HG02610 (cell line): ENCODE results near the gene ANKRD44.
A peak's percentile ranks its signal among the peaks of the same experiment; 100 is the strongest.
"Not testable (repeated sequence)": the region's sequence is repeated elsewhere in the genome, so short reads cannot be mapped to it uniquely, and the experiment has no call there.

Experiments
- ATAC-seq: cut with Tn5 transposase; IDR thresholded peaks from one replicate; pipeline ENCODE4 v1.9.1; 2021; ENCODE audit warnings: mild to moderate bottlenecking, moderate library complexity; ENCODE audit not compliant: unreplicated experiment

The ANKRD44 gene

DNA sequence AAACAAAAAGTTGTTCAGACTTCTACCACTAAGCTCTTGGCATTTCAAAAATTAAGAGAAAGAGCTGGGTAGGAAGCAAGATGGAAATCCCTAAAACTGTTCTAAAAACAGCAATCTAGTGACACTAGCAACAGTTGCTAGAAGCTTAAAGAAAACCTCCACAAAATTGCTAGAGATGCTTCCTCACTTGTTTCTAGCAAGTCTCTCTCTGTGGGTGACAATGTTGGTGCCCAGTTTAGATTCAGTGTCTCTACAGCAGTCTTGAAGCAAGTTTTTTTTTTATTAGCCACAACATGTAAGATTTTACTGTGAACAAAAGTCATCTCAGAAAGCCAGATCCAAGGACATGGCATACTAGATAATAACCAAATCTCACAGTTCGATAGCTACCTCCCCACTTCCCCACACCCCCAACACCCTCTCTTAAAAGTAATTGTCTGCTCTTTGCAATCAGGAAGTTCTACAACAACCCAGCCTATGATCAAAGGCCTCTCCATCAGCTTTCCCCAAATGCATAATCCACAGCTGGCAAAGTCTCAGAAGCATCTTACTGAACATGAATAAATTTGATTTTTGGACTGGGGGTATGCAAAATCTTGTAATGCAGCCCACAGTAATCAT is 70.0 kb downstream of the ANKRD44 start:
- no peak for ATAC-seq

DNA sequence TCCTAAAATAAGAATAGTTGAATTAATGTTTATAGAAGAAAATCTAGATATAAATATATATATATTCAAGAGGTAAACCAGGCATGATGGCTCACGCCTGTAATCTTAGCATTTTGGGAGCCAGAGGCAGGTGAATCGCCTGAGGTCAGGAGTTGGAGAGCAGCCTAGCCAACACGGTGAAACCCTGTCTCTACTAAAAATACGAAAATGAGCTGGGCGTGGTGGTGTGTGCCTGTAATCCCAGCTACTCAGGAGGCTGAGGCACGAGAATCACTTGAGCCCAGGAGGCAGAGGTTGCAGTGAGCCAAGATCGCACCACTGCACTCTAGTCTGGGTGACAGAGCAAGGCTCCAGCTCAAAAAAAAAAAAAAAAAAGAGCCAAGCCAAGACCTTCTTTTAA is 70.6 kb downstream of the ANKRD44 start:
- ATAC-seq: not testable (repeated sequence)

DNA sequence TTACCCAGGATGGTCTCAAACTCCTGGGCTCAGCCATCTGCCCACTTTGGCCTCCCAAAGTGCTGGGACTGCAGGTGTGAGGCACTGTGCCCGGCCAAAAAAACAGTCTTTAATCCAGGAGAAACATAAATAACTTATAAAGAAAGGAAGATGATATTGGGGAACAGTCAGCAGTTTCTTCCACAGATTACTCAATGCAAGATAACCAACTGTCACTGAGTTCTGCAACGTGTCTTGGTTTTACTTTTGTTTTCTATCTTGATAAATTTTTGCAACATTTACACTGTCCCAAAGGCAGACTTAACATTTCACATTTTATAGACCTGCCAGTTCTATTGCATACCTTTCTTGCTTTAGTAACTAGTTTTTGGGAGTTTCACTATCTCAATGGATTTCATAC is 71.1 kb downstream of the ANKRD44 start:
- ATAC-seq: peak; percentile 70

DNA sequence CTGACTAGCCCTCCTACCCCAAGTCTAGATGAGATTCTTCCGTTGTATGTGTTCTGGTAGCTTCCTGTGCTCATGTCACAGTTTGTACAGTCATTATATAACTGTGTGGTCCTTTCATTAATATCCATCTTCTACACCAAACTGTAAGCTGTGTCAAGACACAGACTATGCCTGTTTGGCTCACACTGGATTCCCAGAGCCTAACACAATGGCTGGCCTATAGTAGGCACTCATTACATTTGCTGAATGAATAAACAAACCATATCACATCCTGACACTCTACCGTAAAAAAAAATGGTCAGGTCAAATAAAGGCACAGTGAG is 72.6 kb downstream of the ANKRD44 start:
- ATAC-seq: peak; percentile 77

DNA sequence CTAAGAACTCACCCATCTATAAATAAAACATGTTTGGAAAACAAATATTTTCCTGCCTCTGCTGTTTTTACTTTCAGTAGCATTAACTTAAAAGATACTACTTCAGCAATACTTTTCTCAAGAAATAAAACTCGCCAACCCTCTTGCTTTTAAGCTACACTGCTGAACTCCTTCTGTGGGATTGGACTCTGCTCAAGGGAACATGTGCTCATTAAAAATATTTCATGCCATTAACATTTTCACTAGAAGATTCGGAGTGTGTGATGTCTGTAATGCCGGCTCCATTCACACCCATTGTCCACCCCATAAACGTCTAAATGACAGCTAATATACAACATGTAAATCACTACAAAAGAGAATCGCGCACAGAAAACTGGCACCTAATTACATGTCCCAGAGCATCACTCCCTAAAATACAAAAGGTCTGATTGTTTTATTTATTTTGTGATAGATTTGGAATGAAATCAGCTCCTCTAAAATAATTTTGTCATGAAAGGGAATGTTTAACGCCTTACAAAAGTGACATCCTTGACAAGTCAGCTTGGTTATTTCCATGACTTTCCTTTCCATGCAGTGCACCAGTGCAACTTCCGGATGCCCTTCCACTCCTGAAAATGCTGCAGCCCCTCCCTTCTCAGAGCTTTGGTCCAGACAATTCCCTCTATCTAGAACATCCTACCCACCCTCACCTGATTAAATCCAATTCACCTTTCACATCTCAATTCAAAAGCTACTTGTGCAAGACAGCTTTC is 73.1 kb downstream of the ANKRD44 start:
- ATAC-seq: no peak

DNA sequence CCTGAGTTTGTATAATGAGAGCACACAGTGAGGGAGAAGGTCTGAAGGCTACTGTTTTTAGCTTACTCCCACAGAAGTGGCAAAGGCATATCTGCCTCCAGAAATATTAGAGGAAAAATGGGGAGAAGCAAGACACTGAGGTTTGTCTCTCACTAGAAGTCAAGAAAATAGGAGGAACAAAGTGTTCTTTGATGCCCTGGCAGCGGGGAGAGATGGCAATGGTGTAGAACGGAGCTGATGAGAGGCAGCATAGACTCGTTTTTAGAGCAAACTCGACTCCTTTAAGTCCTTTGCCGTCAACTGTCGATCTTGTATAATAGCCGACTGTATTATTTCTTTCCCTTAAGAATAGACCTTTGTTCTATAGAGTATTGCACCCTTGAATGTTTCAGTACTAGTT is 73.8 kb downstream of the ANKRD44 start:
- ATAC-seq: no peak

DNA sequence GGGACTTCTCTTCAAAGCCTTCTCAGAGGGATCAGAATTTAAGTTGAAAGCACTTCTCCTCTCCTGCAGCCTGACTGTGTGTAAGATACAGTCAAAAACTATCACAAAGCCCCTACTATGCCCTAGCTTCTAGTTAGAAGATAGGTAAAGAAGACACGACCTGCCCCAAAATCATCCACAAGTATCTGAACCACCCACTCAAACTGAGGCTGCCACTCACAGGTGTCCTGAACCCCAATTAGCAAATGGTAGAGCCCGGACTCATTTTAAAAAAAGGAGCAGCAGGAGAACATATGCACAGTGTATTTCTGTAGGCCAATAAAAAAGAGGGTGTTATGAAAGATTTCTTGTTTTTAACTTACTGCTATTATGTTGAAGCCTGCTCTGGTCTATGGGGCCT is 74.4 kb downstream of the ANKRD44 start:
- no peak for ATAC-seq

DNA sequence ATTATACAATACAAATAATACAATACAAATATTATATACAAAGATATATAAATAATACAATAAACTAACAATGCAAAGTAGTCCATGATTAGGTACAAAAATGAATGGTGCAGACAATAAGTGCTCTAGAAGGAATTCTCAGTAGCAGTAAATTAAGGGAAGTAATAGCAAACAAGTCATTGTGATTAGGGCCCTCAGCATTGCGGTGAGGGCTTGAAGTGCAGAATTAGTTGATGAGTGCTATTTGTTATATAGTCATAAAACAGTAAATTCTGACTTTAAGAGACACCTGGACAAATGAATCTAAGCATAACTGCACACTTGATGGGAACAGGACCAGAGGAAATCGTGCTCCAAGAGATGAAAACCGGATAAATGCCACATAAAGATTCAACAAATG is 74.9 kb downstream of the ANKRD44 start:
- ATAC-seq: no peak

DNA sequence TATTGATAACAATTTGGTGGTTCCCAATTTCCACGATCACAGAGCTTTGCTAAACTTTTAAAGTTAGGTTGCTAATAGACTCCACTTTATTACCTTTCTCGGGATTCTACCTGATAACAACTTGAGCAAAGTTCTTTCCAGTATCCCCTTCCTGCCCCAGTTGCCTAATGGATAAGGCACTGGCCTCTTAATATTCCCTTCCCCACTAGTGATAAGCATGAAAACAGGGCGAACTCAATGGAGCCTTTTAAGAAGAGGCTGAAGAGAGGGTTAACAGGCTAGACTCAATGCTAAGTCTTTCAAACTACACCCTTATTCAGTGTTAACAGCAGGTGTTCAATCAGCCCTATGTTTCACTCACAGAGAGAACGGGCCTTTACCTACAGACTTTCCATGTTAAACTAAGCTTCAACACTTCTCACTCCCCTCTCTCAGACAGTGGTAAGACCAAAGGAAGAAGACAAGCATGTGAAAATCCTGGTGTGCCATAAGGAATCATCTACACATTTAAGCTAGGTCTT is 75.8 kb downstream of the ANKRD44 start:
- no peak for ATAC-seq

DNA sequence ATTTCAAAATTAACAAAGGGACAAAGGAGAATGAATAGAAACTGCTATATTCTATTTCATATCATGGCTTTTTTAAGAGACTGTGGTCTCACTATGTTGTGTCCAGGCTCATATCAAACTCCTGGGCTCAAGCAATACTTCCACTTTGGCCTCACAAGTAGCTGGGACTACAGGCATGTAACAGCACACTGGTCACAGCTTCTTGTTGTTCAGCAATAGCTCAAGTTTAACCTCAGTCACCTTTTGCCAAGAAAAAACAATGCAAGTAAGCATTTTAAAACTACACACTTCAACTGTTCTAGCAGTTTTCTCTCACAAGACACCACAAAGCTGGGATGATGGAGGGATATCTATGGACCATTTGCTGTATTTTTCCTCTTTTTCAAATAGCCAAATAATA is 77.1 kb downstream of the ANKRD44 start:
- ATAC-seq: no peak

DNA sequence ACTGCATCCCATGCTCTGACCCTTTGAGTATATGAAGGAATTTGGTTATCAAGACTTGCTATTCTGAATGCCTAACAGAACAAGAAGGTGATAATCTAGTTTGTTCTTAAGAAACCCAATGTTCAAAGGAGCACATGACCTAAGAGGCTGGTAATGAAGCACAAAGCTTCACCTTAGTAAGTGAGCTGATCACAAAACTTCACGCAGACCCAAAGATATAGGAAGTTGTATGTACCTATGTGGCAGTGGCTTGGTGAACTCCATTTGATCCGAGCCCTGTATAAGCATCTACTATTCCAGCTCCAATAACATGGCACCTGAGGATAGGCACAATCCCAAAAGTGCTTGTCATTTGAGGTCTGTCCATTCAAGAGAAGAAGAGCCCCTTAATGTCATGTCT is 78.6 kb downstream of the ANKRD44 start:
- no peak for ATAC-seq

DNA sequence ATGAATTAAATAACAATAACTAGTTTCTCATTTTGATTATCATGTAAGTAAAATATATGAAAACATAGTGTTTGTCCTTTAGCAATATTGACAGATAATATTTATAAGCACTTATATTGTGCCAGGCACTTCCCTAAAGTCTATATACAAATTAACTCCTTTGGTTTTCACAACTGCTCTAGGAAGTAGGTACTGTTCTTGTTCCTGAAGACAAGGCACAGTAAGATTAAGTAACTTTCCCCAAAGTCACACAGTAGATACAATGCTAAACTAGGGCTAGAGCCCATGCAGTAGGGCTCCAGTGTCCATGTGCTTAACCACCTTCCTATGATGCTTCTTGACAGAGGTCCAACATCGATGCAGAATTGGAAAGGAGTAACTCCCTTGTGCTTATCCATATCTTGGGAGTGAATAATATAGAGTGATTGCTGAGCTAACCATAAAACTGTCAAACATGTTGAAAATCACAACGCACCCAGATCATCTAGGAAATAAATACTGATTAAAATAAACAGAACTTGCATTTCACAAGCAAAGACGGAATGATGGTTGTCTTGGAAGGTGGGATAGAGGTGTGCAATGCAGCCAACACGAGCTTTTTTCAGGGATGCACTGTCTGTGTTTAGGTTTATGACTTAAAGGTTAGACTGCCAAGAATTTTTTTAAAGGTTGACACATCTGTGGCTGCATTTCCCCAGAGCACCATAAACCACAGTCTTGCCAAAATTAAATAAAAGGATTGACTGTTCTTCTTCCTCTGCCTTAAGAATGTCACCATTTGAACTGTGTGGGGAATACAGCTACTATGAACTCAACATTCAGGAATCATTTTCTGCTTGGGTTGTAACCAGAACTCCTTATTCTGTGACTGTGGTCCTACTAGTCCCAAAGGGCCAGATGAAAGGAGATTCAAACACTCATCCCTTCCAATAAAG is 80.8 kb downstream of the ANKRD44 start:
- ATAC-seq: no peak

DNA sequence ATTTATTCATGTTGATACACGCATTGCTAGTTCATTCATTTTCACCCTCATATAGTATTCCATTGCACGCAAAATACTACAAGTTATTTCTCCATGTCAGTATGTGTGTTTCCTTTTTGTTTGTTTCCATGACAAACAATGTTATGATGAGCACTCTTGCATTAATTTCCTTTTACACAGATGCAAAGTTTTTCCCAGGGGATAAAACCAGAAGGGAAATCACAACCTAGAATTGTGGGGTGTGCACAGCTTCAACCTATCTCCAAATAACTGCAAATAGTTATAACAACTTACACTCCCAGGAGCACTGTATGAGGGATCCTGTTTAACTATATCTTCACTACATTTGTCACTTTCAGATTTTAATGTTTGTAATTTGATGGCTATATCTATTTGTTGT is 87.1 kb downstream of the ANKRD44 start:
- no peak for ATAC-seq

DNA sequence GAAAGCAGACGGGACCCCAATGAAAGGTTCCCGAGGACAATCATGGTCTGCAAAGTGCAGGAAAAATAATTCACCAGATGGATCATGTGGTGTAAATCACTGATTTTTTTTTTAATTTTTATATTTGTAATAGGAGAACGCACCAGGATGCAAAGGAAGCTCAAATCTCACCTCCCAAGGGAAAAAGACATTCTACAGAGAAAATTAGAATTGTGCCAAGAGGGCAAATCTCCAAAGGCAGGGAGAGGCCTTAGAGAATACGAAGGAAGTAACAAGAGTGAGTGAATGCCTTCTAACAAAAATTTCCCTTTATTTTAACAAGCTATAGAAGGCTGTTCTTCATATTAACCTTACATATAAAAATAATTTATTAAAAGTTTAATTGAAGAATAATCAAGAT is 90.9 kb downstream of the ANKRD44 start:
- no peak for ATAC-seq

DNA sequence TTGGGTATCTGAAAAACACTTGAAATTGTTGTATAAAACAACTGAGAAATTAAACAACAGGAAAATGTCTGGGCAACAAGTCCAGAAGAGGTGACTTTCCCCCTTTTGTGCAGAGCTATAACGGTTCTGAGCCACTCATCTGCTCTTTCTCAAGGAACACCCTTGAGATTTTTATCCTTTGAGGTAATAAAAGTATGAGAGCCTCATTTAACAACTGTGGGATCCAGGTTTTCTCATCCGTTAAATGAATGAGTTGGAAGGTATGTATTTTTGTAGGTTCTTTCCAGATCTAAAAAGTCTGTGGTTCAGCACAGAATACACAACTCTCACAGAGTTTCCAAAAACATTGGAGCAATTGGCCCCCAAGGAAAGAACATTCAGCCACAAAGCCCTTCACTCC is 93.0 kb downstream of the ANKRD44 start:
- ATAC-seq: no peak

DNA sequence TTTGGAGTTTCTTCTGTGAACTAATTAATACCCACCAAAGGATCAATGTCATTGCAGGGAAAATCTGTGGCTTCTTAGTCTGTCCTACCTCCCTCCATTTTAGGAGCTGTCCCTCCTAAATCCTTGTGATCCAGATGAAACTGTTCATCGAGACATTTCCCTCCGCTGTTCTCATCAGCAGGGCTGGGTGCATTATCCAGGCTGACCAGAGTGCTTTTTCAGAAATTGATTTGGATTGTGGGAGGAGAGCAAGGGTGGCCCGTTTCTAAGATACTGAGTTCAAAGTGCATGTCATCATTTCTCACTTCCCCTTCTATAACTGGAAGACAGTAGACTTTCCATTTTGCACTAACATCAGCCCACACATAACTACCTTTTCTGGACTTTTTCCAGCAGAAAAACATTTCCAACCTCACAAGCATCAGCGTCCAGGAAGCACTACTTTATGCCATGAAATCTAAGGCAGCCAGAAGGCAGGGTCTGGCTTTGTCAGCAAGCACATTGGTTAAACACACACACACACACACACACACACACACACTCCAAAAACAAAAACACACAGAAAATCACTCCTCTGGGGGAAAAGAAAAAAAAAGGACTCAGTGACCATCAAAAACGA is 94.1 kb downstream of the ANKRD44 start:
- ATAC-seq: peak; percentile 59

DNA sequence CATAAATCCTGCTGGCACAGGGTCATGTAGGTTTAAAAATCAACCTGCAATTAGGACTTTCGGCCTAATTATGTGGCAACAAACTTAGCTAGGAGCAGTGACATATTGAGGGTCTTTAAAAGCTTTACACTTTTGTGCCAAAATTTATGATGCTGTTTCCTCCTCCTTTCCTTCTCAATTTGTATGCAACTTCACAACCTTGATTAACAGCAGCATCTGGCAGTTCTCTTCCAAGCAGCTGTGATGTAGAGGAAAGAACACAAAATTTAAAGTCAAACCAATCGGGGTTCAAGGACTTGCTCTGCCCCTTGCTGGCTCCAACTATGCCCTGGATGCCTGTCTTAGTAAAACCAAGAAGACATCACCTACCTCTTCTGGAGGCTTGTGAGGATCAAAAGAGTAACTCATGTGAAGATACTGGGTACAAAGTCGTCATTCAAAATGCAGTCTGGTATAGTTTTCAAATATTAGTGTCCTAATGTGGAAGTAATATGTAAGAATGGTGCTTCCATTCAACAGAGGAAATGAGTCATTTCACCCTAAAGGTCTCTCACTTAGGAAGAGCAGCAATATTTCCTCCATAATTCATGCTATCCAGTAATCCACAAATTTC is 94.7 kb downstream of the ANKRD44 start:
- peak; percentile 63 for ATAC-seq

DNA sequence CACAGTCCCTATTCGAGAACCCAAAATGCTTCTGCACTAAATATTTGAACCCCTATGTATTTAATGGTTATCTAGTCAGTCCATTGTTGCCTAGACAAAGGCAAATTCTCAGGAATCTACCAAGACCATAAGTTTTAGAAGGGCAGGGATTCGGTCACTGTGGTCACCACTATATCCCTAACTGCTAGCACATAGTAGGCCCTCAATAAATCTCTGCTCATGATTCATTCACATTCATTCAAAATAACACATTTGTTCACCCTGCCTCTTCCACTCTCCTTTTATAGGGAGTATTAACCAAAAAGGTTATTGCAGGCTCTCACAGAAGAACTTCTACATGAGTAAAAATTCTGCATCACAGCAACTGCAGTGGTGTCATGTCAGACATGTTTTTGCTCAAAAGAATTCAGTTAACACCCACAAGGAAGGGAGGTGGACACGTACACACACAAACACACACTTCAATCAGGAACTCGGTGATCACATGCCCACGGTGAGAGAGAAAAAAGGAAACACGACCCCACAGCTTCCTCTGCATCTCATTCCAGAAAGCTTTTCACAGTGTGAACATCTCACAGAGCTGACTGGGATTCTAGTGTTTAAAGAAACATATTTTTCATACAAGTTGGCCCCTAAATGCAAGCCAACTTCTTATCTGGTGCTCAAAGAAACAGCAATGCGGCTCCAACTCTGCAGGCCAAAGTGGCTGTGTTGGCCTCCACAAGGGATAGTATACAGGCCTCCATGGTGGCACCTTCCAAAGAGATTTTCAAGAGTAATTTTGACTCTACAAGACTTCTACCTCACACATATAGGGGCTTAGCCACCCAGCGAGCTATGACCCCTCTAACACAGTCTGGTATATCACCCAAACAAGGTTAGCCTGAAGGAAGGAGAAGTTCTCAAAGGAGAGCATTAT is 98.0 kb downstream of the ANKRD44 start:
- ATAC-seq: no peak

DNA sequence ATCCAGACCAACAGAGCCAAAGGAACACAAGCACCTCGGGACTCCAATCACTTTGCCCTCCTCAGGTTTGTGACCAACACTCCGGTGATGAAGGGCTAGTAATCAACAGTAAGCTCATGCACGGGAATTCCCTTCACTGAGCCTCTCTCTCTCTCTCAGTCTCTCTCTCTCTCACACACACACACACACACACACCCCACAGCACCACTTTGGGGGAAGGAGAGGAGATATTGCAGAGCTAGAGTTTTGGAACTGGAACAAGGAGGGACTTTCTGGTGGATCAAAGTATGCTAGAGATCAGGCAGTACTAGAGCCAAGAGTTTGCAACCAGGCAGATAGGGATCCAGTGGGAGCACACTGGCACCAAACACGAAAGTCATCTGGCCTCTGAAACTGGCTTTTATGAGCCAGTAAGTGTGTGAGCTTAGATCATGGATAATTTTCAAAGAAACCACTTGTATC is 98.7 kb downstream of the ANKRD44 start:
- ATAC-seq: no peak

DNA sequence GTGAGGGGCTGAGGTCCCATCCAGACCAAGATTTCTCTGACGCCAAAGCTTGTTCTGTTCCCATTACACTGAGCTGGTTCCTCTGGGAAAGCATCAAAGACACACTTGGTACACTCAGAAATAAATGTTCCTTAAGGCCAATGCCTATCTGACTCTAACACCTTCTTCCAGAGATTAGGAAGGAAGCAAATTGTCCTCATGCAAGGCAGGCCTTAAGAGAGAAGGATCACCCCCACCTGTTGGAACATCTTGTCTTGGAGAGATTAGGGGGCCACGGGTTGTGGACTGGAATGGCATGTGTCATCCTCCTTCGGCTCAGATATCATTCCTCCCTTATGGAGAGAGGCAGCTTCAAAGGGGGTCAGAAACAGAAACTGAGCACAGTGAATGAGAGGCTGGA is 100.2 kb downstream of the ANKRD44 start:
- ATAC-seq: no peak
